ENCODE data around the gene TMEM60. TPM values are rescaled to one million over a fixed set of nuclear protein-coding genes. Genes with fewer than 3 reads are reported as not detected.

Gene TMEM60
- total and polyA plus RNA-seq, 2 of the 13 experiments (the other 11 are each of a cell fraction or from before 2014, with no cell fraction given): 25.6 to 27.7 TPM

- TF ChIP-seq ZNF839 (CRISPR knock-in tag; IDR thresholded peaks at IDR 0.05; ENCODE audit: borderline replicate concordance) (no peak), POLR2AphosphoS5 (IDR thresholded peaks at IDR 0.05; ENCODE audit: low read depth, low read length) (no peak), SKIL (CRISPR knock-in tag; IDR thresholded peaks at IDR 0.05; ENCODE audit: borderline replicate concordance) (no peak), ONECUT2 (CRISPR knock-in tag; IDR thresholded peaks at IDR 0.05) (no peak), ZNF605 (CRISPR knock-in tag; IDR thresholded peaks at IDR 0.05) (no peak), ZFP37 (CRISPR knock-in tag; IDR thresholded peaks at IDR 0.05; ENCODE audit: borderline replicate concordance) (no peak), ARHGAP35 (CRISPR knock-in tag; IDR thresholded peaks at IDR 0.05; ENCODE audit: borderline replicate concordance) (0 out of 2 replicates have a peak, but pooled peaks have one; percentile 16), ZNF460 (CRISPR knock-in tag; IDR thresholded peaks at IDR 0.05; ENCODE audit: borderline replicate concordance) (no peak), ARID2 (CRISPR knock-in tag; IDR thresholded peaks at IDR 0.05; ENCODE audit: borderline replicate concordance) (no peak), ELF4 (CRISPR knock-in tag; IDR thresholded peaks at IDR 0.05; ENCODE audit: borderline replicate concordance) (no peak), ZNF468 (CRISPR knock-in tag; IDR thresholded peaks at IDR 0.05) (no peak), KAT2B (IDR thresholded peaks at IDR 0.05; ENCODE audit: borderline replicate concordance, low read depth, low read length) (no peak), THAP9 (CRISPR knock-in tag; IDR thresholded peaks at IDR 0.05; ENCODE audit: borderline replicate concordance) (no peak)
- TF ChIP-seq, protein P1, sequence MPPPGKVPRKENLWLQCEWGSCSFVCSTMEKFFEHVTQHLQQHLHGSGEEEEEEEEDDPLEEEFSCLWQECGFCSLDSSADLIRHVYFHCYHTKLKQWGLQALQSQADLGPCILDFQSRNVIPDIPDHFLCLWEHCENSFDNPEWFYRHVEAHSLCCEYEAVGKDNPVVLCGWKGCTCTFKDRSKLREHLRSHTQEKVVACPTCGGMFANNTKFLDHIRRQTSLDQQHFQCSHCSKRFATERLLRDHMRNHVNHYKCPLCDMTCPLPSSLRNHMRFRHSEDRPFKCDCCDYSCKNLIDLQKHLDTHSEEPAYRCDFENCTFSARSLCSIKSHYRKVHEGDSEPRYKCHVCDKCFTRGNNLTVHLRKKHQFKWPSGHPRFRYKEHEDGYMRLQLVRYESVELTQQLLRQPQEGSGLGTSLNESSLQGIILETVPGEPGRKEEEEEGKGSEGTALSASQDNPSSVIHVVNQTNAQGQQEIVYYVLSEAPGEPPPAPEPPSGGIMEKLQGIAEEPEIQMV (CRISPR knock-in tag; IDR thresholded peaks at IDR 0.05; ENCODE audit: low read depth): no peak; the same call in 1 of the 2 replicates
- TF ChIP-seq, protein P2, sequence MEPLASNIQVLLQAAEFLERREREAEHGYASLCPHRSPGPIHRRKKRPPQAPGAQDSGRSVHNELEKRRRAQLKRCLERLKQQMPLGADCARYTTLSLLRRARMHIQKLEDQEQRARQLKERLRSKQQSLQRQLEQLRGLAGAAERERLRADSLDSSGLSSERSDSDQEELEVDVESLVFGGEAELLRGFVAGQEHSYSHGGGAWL (CRISPR knock-in tag; IDR thresholded peaks at IDR 0.05): peak; percentile 53; the same call in 1 of the 2 replicates
- TF ChIP-seq, protein P3, sequence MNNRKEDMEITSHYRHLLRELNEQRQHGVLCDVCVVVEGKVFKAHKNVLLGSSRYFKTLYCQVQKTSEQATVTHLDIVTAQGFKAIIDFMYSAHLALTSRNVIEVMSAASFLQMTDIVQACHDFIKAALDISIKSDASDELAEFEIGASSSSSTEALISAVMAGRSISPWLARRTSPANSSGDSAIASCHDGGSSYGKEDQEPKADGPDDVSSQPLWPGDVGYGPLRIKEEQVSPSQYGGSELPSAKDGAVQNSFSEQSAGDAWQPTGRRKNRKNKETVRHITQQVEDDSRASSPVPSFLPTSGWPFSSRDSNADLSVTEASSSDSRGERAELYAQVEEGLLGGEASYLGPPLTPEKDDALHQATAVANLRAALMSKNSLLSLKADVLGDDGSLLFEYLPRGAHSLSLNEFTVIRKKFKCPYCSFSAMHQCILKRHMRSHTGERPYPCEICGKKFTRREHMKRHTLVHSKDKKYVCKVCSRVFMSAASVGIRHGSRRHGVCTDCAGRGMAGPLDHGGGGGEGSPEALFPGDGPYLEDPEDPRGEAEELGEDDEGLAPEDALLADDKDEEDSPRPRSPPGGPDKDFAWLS (CRISPR knock-in tag; IDR thresholded peaks at IDR 0.05; ENCODE audit: borderline replicate concordance): no peak
- TF ChIP-seq, protein P4, sequence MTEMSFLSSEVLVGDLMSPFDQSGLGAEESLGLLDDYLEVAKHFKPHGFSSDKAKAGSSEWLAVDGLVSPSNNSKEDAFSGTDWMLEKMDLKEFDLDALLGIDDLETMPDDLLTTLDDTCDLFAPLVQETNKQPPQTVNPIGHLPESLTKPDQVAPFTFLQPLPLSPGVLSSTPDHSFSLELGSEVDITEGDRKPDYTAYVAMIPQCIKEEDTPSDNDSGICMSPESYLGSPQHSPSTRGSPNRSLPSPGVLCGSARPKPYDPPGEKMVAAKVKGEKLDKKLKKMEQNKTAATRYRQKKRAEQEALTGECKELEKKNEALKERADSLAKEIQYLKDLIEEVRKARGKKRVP (CRISPR knock-in tag; IDR thresholded peaks at IDR 0.05): no peak
Measured at GRCh38 chr7:77799078-77799964, 1.1 kb upstream of the TMEM60 start (continued).

Measured in HepG2 (cell line).